ENCODE data around the gene THAP8.
"Not testable (repeated sequence)": the region's sequence is repeated elsewhere in the genome, so short reads cannot be mapped to it uniquely, and the experiment has no call there.

The THAP8 gene

GRCh38 chr19:36067681-36068080, 13.6 kb upstream of the THAP8 start:
- no peak for DNase-seq

DNA sequence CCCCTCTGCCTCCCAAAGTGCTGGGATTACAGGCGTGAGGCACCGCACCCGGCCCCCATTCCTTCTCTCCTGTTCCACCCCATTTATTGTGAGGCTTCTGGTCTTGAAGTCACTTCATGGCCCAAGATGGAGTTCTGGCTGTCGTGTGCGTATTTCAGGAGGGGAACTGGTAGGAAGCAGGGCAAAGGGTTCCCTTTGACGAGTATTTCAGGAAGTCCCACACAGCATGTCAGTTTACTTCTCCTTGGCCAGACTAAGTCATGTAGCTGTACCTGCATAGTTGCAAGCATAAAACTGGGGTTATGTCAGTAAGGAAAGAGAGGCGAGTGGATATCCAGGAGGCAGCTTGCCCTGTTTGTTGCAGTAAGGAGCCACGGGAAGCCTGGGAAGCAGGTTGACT, 10.7 kb upstream of the THAP8 start:
- DNase-seq = no peak

GRCh38 chr19:36061367-36061766, 7.3 kb upstream of the THAP8 start:
- DNase-seq = no peak

DNA sequence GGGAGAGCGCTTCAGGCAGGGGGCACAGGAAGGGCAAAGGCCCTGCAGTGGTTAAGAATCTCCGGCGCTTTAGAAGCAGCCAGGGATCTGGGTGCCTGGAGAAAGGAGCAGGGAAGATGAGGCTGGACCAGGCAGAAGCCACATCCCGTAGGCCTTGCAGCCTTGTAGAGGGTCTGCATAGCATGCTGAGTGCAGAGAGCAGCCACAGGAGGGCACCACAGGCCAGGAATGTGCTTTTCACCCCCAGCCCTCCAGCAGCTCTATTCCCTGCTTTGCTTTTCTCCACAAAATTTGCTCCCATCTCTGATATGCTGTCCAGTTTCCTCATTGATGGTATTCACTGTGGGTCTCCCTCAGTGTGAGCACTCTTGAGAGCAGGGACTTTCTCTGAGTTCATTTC, 6.3 kb upstream of the THAP8 start:
- DNase-seq = peak; percentile 43

- DNase-seq = no peak
Observed at GRCh38 chr19:36059180-36059910, 5.3 kb upstream of the THAP8 start.

DNA sequence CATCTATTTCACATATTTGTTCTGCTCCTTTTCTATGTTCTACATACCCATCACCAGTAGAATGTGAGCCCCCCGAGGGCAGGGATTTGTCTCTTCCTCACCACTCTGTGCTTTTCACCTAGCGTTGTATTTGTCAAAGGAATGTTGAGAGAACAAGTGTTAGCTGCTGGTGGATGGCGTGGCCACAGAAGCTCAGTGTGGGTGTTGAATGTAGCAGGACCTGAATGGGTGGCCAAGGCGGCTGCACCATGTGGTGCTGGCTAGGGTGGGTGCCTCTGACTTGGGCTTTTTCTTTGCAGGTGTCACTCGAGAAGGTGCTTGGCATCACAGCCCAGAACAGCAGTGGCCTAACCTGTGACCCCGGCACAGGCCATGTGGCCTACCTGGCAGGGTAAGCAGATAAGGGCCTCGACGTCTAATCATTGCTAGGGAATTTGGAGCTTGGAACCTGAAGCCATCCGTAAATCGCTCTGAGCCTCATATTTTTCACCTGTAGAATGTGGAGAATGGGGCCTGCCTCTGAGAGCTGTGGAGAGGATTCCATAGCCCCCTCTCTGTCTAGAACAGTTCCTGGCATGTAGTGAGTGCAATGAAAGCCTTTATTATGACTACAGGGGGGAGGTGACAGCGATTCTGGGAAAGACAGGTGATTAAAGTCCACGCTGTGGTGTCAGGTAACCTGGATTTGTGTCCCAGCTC, 4.5 kb upstream of the THAP8 start:
- DNase-seq = no peak

DNA sequence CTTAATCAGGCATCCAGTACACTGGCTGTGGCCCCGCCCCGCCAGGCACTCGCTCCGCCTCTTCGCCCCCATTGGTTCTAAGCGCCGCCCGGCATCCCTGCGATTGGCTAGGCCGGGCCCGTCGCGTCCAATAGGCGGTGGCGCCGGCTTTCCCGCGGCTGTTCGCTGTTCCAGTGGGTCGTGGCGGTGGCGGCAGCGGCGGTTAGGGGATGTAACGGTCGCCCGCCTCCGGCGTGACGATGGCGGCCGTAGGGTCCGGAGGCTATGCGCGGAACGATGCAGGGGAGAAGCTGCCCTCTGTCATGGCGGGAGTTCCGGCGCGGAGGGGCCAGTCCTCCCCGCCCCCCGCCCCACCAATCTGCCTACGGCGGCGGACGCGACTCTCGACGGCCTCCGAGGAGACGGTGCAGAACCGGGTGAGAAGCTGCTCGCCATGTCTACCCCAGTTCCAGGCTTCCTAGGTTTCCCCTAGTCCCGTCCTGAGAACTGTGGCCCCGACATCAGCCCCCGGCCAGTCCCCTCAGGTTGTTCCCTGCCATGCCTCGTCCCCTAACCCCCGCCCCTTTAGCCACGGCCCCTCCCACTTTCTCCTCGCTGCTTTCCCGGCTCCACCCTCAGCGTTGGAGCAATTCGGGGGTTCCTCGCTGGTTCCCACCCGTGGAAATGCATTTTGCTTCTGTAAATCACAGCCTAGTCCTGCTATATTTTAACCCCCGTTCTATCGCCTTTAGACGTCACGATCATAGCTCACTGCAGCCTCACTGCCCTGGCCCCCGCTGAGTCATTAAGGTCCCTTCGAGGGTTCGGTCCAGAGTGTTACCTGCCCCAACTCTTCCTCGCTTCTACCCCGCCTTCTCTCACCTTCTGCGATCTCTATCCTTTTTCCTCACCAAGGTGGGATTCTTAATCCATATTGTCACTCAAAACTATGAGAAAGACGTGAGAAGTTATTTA, 925 bp upstream of the THAP8 start, which contains the start of gene WDR62:
TSS of gene WDR62 (plus strand) at position 165 of the 954 bp plus-strand sequence. CDS start at position 240, 75 bp downstream.
- peak; percentile 94 for DNase-seq

- no peak for DNase-seq
Observed at GRCh38 chr19:36051637-36052036, 2.4 kb downstream of the THAP8 start.

GRCh38 chr19:36051236-36051635, 2.8 kb downstream of the THAP8 start:
- no peak for DNase-seq

DNA sequence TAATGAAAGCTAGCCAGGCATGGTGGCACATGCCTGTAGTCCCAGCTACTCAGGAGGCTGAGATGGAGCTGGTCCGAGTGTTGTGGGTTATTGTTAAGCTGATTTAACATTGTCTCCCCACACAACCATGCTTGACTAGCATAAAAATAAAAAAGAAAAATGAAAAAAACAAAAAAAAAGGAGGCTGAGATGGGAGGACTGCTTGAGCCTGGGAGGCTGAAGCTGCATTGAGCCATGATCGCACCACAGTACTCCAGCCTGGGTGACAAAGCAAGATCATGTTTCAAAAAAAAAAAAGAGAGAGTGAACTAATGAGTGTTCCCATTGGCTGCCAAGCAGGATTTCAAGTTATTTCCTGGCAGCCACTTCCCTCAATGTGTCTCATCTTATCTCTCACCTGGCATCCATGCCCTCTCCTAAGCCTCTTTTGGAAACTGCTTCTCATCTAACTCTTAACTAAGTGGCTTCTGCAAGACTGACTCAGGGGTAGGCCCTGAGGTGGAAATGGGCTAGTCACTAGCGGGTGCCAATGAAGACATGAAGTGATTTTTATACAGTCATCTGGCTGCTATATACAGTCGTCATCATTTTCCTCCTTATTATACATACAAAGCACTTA, 4.9 kb downstream of the THAP8 start:
- DNase-seq = no peak

DNA sequence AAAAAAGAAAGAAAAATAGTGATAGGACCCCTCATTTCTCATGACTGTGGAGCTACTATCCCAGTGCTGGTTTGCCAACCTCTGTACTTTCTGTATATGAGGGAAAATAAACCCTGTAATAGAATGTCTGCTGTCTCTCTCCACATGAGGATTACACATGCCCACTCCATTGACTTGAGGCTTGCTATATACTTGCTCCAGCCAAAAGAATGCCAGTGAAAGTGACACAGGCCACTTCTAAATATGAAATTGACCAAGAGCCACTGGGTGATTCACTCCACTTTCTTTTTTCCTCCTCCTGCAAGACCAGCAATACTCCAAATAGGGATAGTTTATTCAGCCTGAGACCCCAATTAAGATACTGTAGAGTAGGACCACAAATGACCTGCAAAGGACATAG, 6.2 kb downstream of the THAP8 start:
- DNase-seq = no peak

DNA sequence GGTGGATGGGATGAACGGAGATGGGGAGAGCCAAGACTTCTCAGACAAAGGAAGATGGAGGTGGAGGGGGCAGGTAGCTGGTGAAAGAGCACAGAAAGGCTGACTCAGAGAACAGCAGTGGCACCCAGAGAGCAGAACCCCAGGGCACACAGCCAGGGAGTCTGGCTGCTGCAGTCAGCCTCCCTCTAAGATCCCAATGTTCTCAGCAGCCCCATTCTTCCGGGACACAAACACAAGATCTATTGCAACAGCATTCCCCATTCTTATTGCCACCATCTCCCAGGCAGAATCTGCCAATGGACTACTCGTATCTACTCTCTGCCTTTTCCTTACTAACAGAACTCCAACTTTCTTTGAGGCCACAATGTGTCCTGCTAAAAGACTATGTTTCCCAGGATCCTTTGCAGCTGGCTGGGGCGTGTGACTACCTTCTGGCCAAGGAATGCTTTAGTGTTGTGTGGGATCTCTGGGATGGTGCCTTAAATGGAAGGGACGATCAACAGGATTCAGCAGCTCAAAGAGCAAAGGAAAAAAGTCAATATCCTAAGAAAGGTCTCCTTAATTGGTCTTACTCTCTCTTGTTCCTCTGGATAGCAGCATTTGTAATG, 7.5 kb downstream of the THAP8 start:
- no peak for DNase-seq

DNA sequence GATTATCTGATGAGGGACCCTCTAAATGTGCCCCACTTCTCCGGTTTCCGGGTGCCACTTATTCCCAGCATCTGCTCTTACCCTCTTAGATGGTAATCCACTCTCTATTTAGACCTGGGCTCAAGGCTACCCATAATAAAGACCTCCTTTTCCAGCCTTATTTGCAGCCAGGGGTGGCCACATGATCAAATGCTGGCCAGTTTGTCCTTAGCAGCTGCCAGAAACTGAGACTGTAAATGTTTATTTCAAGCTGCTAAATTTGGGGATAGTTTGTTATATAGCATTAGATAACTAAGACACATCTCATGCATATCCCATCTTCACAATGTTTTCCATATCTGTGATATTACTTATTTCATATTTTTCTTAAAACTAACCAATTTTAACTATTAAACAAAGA, 10.1 kb downstream of the THAP8 start:
- DNase-seq = no peak

GRCh38 chr19:36041831-36042230, 12.3 kb downstream of the THAP8 start:
- DNase-seq = peak; percentile 90

- DNase-seq = not testable (repeated sequence)
Observed at GRCh38 chr19:36041092-36041491, 13.0 kb downstream of the THAP8 start.

- no peak for DNase-seq
Observed at GRCh38 chr19:36040495-36040894, 13.6 kb downstream of the THAP8 start.

DNA sequence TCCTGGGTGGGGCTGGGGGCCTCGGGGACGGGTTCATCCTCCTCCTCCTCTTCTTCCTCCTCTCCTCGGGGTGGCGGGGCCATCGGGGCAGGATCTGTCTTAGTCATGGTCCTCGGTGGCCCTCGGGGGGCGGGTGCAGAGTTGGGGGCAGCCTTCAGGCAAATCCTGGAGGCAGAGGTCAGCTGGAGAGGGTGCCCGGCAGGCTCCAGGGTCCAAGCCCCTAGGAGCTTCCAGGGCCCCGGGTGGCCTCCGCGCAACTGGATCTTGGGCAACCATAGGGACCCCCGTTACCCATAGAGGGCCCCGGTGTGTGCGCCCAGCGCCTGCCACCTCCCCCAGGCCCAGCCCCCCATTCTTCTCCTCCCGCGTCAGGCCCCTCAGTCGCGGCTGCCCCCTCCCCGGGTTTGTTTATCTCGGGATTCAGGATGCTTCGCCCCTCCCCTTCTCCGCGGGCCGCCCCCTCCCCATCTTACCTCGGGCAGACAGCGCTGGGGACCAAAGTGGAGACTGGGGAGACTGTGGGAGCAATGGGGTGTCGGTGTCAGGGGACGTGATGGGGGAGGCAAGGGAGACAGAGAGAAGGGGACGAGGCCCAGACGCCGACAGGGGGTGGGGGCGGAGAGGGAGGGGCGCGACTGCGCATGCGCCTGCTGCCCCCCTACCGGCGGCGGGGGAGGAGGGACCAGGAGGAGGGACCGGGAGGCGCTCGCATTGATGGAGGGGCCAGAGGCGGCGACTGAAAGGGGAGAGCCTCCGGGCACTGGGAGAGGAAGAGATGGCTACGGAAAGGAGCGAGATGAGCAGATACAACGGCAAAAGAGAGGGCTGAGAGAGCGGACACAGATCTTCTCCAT, 21.6 kb downstream of the THAP8 start, which contains the start of gene CLIP3:
TSS of gene CLIP3 (minus strand) at position 623 of the 854 bp plus-strand sequence. CDS start at position 107, 516 bp downstream.
- DNase-seq = peak; percentile 75

- DNase-seq = no peak
Observed at GRCh38 chr19:36031308-36031707, 22.8 kb downstream of the THAP8 start.

- peak; percentile 52 for DNase-seq
Observed at GRCh38 chr19:36030264-36031148, 23.6 kb downstream of the THAP8 start.

Data from EL (cell line).